Measurements from ENCODE around the gene TMEM129. TPM values are rescaled to one million over a fixed set of nuclear protein-coding genes. Genes with fewer than 3 reads are reported as not detected.

The TMEM129 gene

DNA sequence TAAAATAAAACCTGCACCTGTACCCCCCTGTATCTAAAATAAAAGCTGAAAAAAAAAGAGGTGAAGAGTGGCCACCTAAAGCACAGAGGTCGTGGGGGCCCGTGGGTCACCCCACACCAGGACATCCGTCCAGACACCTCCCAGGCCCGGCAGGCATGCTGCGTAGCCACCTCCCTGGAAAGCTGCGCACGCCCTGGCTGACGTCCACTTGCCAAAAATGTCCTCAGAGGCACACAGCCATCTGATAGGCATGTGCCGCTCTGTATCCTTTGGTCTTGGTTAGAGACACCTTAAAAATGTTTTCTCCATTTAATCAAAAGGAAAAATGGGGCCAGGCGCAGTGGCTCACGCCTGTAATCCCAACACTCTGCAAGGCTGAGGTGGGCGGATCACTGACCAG lies 54.7 kb downstream of the TMEM129 start:
- Histone ChIP-seq H3K27me3 (ENCODE audit: control insufficient read depth, insufficient read depth, low read length) (no peaks in the 10 kb centered on the region), H3K9ac (ENCODE audit: low read depth, low read length) (no peak overlapping the region), H3K4me1 (ENCODE audit: control insufficient read depth, insufficient read depth, low read length) (peaks cover 10% of the 10 kb centered on the region), H3K4me2 (ENCODE audit: low read length) (no peak overlapping the region), H3K4me3 (ENCODE audit: low read length) (no peak overlapping the region), H3K36me3 (ENCODE audit: insufficient read depth, low read length) (no peaks in the 10 kb centered on the region), H3K9me3 (replicated peaks; ENCODE audit: low read length) (no peaks in the 10 kb centered on the region)

Small RNAs within 50 kb of the gene (small RNA-seq; reads per million reads assigned to genes)
- gene RF00019, result not detected
